Measurements from ENCODE around the gene DNAJB5.

DNAJB5 gene

DNA sequence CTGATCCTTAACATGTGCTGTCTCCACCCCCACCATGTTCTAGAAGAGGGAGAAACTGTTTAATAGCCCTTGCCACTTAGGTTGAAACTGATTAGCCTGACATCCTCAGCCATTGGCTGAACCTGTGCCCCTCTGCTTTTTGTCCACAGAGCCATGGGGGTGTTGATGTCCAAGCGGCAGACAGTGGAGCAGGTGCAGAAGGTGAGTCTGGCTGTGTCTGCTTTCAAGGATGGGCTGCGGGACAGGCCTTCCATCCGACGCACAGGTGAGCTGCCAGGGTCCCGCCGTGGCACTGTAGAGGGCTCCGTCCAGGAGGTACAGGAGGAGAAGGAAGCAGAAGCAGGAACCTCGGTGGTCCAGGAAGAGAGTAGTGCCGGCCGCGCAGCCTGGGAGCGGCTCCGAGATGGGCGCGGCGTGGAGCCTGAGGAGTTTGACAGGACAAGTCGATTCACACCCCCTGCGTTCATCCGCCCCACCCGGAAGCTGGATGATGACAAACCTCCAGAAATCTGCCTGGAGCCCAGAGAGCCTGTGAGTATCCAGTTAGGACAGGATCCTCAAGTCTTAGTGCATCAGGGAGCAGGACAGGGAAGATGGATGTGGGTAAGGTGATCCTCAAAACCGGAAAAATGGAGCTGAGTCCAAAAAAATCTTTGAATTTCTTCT, 18.3 kb upstream of the DNAJB5 start:
- no peak for DNase-seq (ENCODE audit: low spot score)
- TF ChIP-seq, protein P1, sequence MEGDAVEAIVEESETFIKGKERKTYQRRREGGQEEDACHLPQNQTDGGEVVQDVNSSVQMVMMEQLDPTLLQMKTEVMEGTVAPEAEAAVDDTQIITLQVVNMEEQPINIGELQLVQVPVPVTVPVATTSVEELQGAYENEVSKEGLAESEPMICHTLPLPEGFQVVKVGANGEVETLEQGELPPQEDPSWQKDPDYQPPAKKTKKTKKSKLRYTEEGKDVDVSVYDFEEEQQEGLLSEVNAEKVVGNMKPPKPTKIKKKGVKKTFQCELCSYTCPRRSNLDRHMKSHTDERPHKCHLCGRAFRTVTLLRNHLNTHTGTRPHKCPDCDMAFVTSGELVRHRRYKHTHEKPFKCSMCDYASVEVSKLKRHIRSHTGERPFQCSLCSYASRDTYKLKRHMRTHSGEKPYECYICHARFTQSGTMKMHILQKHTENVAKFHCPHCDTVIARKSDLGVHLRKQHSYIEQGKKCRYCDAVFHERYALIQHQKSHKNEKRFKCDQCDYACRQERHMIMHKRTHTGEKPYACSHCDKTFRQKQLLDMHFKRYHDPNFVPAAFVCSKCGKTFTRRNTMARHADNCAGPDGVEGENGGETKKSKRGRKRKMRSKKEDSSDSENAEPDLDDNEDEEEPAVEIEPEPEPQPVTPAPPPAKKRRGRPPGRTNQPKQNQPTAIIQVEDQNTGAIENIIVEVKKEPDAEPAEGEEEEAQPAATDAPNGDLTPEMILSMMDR (IDR thresholded peaks at IDR 0.05) = no peak
- Histone ChIP-seq H3K27ac (no peak overlapping the region), H3K4me3 (no peak overlapping the region)

DNA sequence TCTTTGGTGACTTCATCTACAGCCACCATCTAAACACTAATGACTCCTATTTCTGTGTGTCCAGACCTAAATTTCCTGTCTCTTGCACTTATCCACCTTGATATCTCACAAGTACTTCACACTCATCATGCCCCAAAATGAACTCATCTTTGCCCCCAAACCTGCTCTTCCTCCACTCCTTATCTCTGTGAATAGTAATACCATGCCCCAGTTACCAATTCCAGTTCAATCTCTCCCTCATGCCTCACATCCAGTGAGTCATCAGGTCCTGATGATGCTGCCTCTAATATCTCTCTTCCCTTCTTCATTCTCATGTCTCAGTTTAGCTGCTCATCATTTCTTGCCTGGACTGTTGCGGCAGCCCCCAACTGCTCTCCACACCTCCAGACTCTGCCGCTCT, 14.9 kb upstream of the DNAJB5 start:
- TF ChIP-seq, protein P1 (IDR thresholded peaks at IDR 0.05) = no peak

DNA sequence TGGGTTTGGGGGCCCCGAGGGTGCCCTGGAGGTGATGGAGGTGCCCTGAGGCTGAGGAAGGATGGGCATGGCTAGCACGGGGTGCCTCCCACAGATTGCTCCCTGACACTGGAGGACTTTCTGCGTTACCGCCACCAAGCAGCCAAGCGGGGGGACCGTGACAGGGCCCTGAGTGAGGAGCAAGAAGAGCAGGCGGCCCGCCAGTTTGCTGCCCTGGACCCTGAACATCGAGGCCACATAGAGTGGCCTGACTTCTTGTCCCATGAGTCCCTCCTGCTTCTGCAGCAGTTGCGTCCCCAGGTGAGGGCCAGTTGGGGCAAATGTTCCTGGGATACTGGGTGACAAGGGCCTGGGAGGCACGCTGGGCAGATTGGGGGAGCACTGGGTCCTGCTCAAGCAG, 13.1 kb upstream of the DNAJB5 start:
- Histone ChIP-seq H3K27ac (no peak overlapping the region), H3K4me3 (no peak overlapping the region)
- TF ChIP-seq, protein P1 (IDR thresholded peaks at IDR 0.05) = no peak
- DNase-seq (ENCODE audit: low spot score) = peak; percentile 60

More for the DNA sequence above, 14.9 kb upstream of the DNAJB5 start:
- Histone ChIP-seq H3K4me3 (no peak overlapping the region), H3K27ac (no peak overlapping the region)
- DNase-seq (ENCODE audit: low spot score) = no peak

DNA sequence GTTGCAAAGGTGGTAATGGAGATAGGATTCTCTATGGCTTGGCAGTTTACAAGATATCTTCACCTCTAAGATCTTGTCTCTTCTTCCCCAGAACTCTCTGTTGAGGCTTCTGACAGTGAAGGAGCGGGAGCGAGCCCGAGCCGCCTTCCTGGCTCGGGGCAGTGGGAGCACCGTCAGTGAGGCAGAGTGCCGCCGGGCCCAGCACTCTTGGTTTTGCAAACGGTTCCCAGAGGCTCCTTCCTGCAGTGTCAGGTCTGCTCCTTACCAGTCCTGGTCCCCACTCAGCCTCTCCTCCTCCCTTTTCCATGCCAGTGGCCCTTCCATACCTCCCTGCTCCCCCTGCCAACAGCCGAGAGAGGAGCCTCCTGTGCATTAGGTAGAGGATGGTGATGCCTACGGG, 12.6 kb upstream of the DNAJB5 start:
- H3K27ac ChIP-seq = no peak overlapping the region
- TF ChIP-seq, protein P1 (IDR thresholded peaks at IDR 0.05) = no peak
- no peak overlapping the region for H3K4me3 ChIP-seq
- DNase-seq (ENCODE audit: low spot score) = peak; percentile 59

DNA sequence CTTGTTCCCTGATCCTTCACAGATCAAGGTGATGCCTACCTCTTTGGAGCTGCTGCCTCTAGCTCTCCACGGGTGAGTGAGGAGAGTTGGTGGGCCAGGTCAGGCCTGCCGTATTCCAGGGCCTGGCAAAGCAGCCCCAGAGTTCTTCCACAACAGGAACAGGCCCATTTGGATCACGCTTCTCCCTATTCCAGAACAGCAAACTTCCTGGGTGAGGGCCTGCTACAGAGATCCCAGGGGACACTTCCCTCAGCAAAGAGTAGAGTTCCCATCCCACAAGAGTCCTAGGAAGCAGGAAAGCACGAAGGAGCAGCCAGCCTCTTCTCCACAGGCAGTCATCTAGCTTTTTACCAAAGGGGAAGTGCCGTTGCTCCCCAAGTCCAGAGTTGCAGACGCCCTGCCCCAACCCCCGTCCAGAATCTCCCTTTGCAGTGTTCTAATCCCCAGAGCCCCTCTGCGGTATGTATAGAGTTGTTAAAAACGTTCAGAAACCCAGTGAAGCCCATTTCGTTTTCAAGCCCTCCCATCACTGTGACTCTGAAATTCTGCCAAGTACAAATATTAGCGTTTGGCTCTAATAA, 9.3 kb upstream of the DNAJB5 start:
- DNase-seq (ENCODE audit: low spot score) = peak; percentile 66
- H3K27ac ChIP-seq = no peak overlapping the region
- no peak overlapping the region for H3K4me3 ChIP-seq
- TF ChIP-seq, protein P1 (IDR thresholded peaks at IDR 0.05) = no peak

DNA sequence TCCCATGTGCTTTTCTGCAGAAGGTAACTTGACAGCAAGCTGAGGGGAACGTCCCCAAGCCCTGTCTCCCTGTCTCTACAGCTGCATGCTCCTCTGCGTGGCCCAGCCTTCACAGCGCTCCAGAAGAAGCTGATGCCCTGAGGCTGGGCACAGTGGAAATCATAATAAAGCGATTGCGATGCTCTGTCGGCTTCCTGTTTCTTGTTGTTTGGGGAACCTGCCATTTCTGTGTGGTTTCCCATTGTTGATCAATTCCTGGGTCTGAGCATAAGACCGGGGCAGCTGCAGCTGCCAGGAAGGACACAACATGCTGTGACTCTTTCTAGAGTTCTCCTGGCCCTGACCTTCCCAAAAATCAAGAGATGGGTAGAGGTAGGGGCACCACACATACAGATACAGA, 7.2 kb upstream of the DNAJB5 start:
- Histone ChIP-seq H3K4me3 (no peak overlapping the region), H3K27ac (no peak overlapping the region)
- TF ChIP-seq, protein P1 (IDR thresholded peaks at IDR 0.05) = no peak
- peak; percentile 63 for DNase-seq (ENCODE audit: low spot score)

DNA sequence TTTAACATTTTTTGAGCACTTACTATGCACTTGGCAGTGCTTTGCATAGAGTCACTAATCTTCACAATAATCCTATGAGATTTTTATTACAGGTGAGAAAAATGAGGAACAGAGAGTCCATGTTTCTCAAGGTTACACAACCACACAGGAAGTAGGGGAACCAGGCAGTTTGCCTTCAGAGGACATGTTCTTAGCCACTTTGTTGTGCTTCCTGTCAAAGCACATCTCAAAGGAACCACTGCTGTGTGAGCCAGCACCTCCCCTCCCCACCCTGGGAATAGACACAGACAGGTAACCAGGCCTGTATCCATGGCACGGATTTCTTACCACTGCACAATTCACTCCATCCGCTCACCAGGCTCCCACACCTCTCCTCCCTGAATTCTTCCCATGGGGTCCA, 6.3 kb upstream of the DNAJB5 start:
- TF ChIP-seq, protein P1 (IDR thresholded peaks at IDR 0.05) = no peak
- H3K4me3 ChIP-seq = no peak overlapping the region
- no peak overlapping the region for H3K27ac ChIP-seq
- peak; percentile 47 for DNase-seq (ENCODE audit: low spot score)
